HepG2 (cell line): ENCODE data around the gene KNL1. TPM values are rescaled to one million over a fixed set of nuclear protein-coding genes. Genes with fewer than 3 reads are reported as not detected.

ENCODE experiments used
- ATAC-seq: fragments of 200-7000 bp; cut with Tn5 transposase; 3 replicates; pipeline ENCODE4 v1.9.1; 2020; ENCODE audit warnings: mild to moderate bottlenecking, moderate library complexity
- BruUV-seq: library from RNA; stranded (reverse); fragments of 400-500 nt; replicated peaks from 2 replicates; lab custom pipeline; 2021; lab: Mats Ljungman, UMichigan
- CTCF ChIA-PET: fragments of 300-600 bp; formaldehyde crosslinking; extraction: SDS; loops from one replicate; lab custom pipeline; 2021; ENCODE audit warnings: low total read pairs, inconsistent platforms, low intra/inter-chr PET ratio; lab: Yijun Ruan, JAX
- POLR2A ChIA-PET: fragments of 350-600 bp; sonication (Branson Sonifier 250); formaldehyde crosslinking; loops from one replicate; lab custom pipeline; 2020; ENCODE audit warnings: antibody characterized with exemption, inconsistent platforms; lab: Yijun Ruan, JAX
- DNase-seq: peaks from one replicate; pipeline ENCODE4 v3.0.0-alpha.2; 2015; ENCODE audit warnings: low spot score
- FAIRE-seq: peaks from 3 replicates; lab custom pipeline; 2011; peaks lifted over from hg19 to GRCh38; lab: Jason Lieb, UNC
- H2AFZ ChIP-seq: one replicate; pipeline ENCODE4 v1.6.1; 2011; ENCODE audit warnings: low read length, inconsistent platforms
- H3K27ac ChIP-seq: fragments of 300-600 bp; 3 replicates; pipeline ENCODE4 v1.8.0; 2011; ENCODE audit warnings: mixed run types, mild to moderate bottlenecking, mixed read lengths, low read length, inconsistent platforms; ENCODE audit not compliant: insufficient read depth; ENCODE audit errors: extremely low read length
- H3K27me3 ChIP-seq, 2 experiments: fragments of 200-600 bp in 1 of 2; 2 replicates in 1 of 2; 3 replicates in 1 of 2; pipeline versions ENCODE4 v1.6.0 to v1.8.0; 2011; ENCODE audit warnings: low read length in 2 of 2, mild to moderate bottlenecking in 2 of 2, moderate library complexity in 2 of 2, inconsistent platforms in 1 of 2; ENCODE audit not compliant: insufficient read depth in 2 of 2, control insufficient read depth in 1 of 2
- H3K36me3 ChIP-seq, 2 experiments: fragments of 200-600 bp in 1 of 2; replicated peaks in 1 of 2; 2 replicates in 1 of 2; 3 replicates in 1 of 2; pipeline versions ENCODE4 v1.5.1 to v1.8.0; 2011; ENCODE audit warnings: low read length in 2 of 2, inconsistent platforms in 1 of 2; ENCODE audit not compliant: insufficient read depth in 2 of 2, control insufficient read depth in 1 of 2
- H3K4me1 ChIP-seq: 2 replicates; pipeline ENCODE4 v1.5.1; 2012; ENCODE audit warnings: low read length, inconsistent platforms; ENCODE audit not compliant: insufficient read depth
- H3K4me2 ChIP-seq: 2 replicates; pipeline ENCODE4 v1.6.0; 2011; ENCODE audit warnings: low read depth, low read length, inconsistent platforms
- H3K4me3 ChIP-seq, 3 experiments: fragments of 200-600 bp in 1 of 3; sonication (generic), shearing (Covaris generic) in 1 of 3; replicated peaks in 1 of 3; 2 replicates each; pipeline ENCODE4 v1.5.1; 2011 to 2016; ENCODE audit warnings: low read length in 3 of 3, inconsistent platforms in 2 of 3, low read depth in 2 of 3, mild to moderate bottlenecking in 2 of 3, control low read depth in 1 of 3, mixed read lengths in 1 of 3; ENCODE audit not compliant: insufficient read depth in 1 of 3
- H3K79me2 ChIP-seq: one replicate; pipeline ENCODE4 v1.6.1; 2011; ENCODE audit warnings: low read length, inconsistent platforms; ENCODE audit not compliant: insufficient read depth
- H3K9ac ChIP-seq: 2 replicates; pipeline ENCODE4 v1.6.0; 2011; ENCODE audit warnings: mild to moderate bottlenecking, low read depth, low read length, inconsistent platforms; ENCODE audit not compliant: insufficient read depth
- H3K9me3 ChIP-seq: 2 replicates; pipeline ENCODE4 v1.5.1; 2012; ENCODE audit warnings: mild to moderate bottlenecking, low read length
- H4K20me1 ChIP-seq: 2 replicates; pipeline ENCODE4 v1.6.0; 2011; ENCODE audit warnings: inconsistent platforms, mild to moderate bottlenecking, low read length, moderate library complexity; ENCODE audit not compliant: insufficient read depth
- CENPT ChIP-seq: sonication (generic); formaldehyde crosslinking; IDR thresholded peaks from 2 replicates; pipeline ENCODE4 v1.8.0; 2022; ENCODE audit warnings: low read depth, mild to moderate bottlenecking, moderate library complexity, missing genetic modification reagents
- ESRRA ChIP-seq: sonication (generic); formaldehyde crosslinking; IDR thresholded peaks from 2 replicates; pipeline ENCODE4 v1.5.1; 2020; ENCODE audit warnings: mild to moderate bottlenecking, low read depth, missing genetic modification reagents
- FOSL1 ChIP-seq: sonication (generic); formaldehyde crosslinking; IDR thresholded peaks from 2 replicates; pipeline ENCODE4 v1.9.0; 2021; ENCODE audit warnings: missing genetic modification reagents, borderline replicate concordance
- NR2F1 ChIP-seq, 2 experiments: fragments of 450-650 bp in 1 of 2; formaldehyde crosslinking in 1 of 2; IDR thresholded peaks; 2 replicates each; pipeline versions ENCODE4 v1.5.0 to v1.6.1; 2016 to 2020; ENCODE audit warnings: mild to moderate bottlenecking in 1 of 2, missing compliant biosample characterization in 1 of 2, missing genetic modification reagents in 1 of 2, moderate library complexity in 1 of 2
- ZC3H4 ChIP-seq: sonication (generic); formaldehyde crosslinking; IDR thresholded peaks from 2 replicates; pipeline ENCODE4 v1.4.0; 2020; ENCODE audit warnings: missing genetic modification reagents, borderline replicate concordance
- ZNF841 ChIP-seq: sonication (generic); formaldehyde crosslinking; IDR thresholded peaks from 2 replicates; pipeline ENCODE4 v1.8.1; 2023; ENCODE audit warnings: missing genetic modification reagents, borderline replicate concordance
- ZSCAN12 ChIP-seq: sonication (generic); formaldehyde crosslinking; IDR thresholded peaks from 2 replicates; pipeline ENCODE4 v1.9.0; 2021; ENCODE audit warnings: mild to moderate bottlenecking, missing genetic modification reagents
- WGBS: methylation state at CpG from one replicate; pipeline ENCODE4 v1.1.6; 2017; ENCODE audit warnings: low lambda C conversion rate; 5-methylcytosine and 5-hydroxymethylcytosine counted together
- in situ Hi-C: cut with HindIII; loops from 2 replicates; pipeline ENCODE4 v1.10.0; 2017; ENCODE audit warnings: low pct_unique_long_range_greater_than_20kb; ENCODE audit not compliant: extremely low pct_ligation_motif_present
- intact Hi-C: fragments of 100-400 bp; cut with micrococcal nuclease; formaldehyde crosslinking; loops from one replicate; pipeline ENCODE4 v1.10.0; 2022; ENCODE audit not compliant: unreplicated experiment
- polyA plus RNA-seq, 8 experiments: library from polyadenylated mRNA; depleted of rRNA in 3 of 8; stranded (reverse) in 7 of 8; unstranded in 1 of 8; fragments of >200 nt; fragmentation: Illumina TruSeq in 4 of 8; extraction: Trizol in 4 of 8; gene quantifications; 2 replicates each; pipeline versions ENCODE4 v1.2.1 to v1.2.3, GENCODE V29; 2011 to 2016; ENCODE audit warnings: low read depth in 4 of 8, missing spikeins in 1 of 8, mixed read lengths in 1 of 8; ENCODE audit not compliant: insufficient read depth in 1 of 8
- total RNA-seq, 5 experiments: library from RNA; depleted of rRNA; stranded (reverse); fragments of >200 nt; fragmentation: Illumina TruSeq; extraction: Trizol; gene quantifications; 2 replicates each; pipeline ENCODE4 v1.2.3, GENCODE V29; 2016; ENCODE audit warnings: low read depth in 1 of 5
- TF ChIP-seq, protein P1 (sequence below): sonication (generic); formaldehyde crosslinking; IDR thresholded peaks from 2 replicates; pipeline ENCODE4 v1.4.0; 2020; ENCODE audit warnings: mild to moderate bottlenecking, missing genetic modification reagents
- TF ChIP-seq, protein P2 (sequence below): sonication (generic); formaldehyde crosslinking; IDR thresholded peaks from 2 replicates; pipeline ENCODE4 v1.4.0; 2020; ENCODE audit warnings: missing genetic modification reagents
- TF ChIP-seq, protein P3 (sequence below): sonication (generic); formaldehyde crosslinking; IDR thresholded peaks from 2 replicates; pipeline ENCODE4 v1.8.0; 2023; ENCODE audit warnings: mild to moderate bottlenecking, missing genetic modification reagents
- TF ChIP-seq, protein P4 (sequence below): sonication (generic); formaldehyde crosslinking; conservative IDR thresholded peaks from 2 replicates; pipeline ENCODE4 v1.8.1; 2023; ENCODE audit warnings: missing genetic modification reagents

The KNL1 gene
- total and polyA plus RNA-seq, 2 of the 13 experiments (the other 11 are each of a cell fraction or from before 2014, with no cell fraction given): 8.0 to 21.4 TPM

DNA sequence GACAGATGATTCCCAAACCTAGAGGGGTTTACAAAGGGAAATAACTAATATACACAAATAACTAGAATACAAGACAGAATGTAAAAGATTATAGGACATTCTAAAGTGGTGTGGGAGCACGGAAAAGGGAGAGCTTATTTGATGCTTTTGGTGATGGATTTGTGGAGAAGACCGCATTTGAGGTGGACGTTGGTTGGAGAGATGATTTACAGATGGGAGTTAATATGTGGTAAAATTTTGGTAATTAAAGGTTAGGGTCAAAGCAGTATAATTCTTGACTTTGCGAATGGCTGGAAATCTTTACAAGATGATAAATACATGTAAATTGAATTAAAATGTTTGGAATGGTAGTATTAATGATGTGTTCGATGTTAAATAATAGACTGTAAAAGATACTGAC lies 1.2 kb downstream of the KNL1 start:
- peak overlapping the region; percentile 74 to 83 (median 81) for H3K4me3 ChIP-seq
- in situ Hi-C loops: no loop called here
- DNase-seq: no peak
- H3K9me3 ChIP-seq: no peaks in the 10 kb centered on the region
- CTCF ChIA-PET: no interaction called here
- H2AFZ ChIP-seq: no peak overlapping the region
- H3K79me2 ChIP-seq: peaks cover 53% of the 10 kb centered on the region
- no peaks in the 10 kb centered on the region; a peak in 1 of 5 replicates for H3K27me3 ChIP-seq
- POLR2A ChIA-PET: interaction anchor here (0.8 to 1.3 kb wide), 3 partner anchors 30 to 99 kb away, joined by 3 read pairs; partner anchors contain the start of genes CCDC32 and RAD51
- peak overlapping the region; percentile 93; the same call in 1 of the 2 replicates for H3K9ac ChIP-seq
- H3K4me2 ChIP-seq: peak overlapping the region; percentile 93
- no TSS peak for BruUV-seq
- 2% methylated on average over 5 of the region's 5 CpGs for WGBS
- peaks cover 35% of the 10 kb centered on the region for H3K4me1 ChIP-seq
- no peak for FAIRE-seq
- intact Hi-C loops: loop anchor here (10.0 kb wide), 2 partner anchors 100 to 160 kb away; partner anchors contain the start of genes RAD51 and RMDN3
- no peak overlapping the region for H3K27ac ChIP-seq
- no peaks in the 10 kb centered on the region for H3K36me3 ChIP-seq
- no peaks in the 10 kb centered on the region for H4K20me1 ChIP-seq
- ATAC-seq: no peak
- no peak for TF ChIP-seq FOSL1 (CRISPR knock-in tag)
- TF ChIP-seq, protein P1, sequence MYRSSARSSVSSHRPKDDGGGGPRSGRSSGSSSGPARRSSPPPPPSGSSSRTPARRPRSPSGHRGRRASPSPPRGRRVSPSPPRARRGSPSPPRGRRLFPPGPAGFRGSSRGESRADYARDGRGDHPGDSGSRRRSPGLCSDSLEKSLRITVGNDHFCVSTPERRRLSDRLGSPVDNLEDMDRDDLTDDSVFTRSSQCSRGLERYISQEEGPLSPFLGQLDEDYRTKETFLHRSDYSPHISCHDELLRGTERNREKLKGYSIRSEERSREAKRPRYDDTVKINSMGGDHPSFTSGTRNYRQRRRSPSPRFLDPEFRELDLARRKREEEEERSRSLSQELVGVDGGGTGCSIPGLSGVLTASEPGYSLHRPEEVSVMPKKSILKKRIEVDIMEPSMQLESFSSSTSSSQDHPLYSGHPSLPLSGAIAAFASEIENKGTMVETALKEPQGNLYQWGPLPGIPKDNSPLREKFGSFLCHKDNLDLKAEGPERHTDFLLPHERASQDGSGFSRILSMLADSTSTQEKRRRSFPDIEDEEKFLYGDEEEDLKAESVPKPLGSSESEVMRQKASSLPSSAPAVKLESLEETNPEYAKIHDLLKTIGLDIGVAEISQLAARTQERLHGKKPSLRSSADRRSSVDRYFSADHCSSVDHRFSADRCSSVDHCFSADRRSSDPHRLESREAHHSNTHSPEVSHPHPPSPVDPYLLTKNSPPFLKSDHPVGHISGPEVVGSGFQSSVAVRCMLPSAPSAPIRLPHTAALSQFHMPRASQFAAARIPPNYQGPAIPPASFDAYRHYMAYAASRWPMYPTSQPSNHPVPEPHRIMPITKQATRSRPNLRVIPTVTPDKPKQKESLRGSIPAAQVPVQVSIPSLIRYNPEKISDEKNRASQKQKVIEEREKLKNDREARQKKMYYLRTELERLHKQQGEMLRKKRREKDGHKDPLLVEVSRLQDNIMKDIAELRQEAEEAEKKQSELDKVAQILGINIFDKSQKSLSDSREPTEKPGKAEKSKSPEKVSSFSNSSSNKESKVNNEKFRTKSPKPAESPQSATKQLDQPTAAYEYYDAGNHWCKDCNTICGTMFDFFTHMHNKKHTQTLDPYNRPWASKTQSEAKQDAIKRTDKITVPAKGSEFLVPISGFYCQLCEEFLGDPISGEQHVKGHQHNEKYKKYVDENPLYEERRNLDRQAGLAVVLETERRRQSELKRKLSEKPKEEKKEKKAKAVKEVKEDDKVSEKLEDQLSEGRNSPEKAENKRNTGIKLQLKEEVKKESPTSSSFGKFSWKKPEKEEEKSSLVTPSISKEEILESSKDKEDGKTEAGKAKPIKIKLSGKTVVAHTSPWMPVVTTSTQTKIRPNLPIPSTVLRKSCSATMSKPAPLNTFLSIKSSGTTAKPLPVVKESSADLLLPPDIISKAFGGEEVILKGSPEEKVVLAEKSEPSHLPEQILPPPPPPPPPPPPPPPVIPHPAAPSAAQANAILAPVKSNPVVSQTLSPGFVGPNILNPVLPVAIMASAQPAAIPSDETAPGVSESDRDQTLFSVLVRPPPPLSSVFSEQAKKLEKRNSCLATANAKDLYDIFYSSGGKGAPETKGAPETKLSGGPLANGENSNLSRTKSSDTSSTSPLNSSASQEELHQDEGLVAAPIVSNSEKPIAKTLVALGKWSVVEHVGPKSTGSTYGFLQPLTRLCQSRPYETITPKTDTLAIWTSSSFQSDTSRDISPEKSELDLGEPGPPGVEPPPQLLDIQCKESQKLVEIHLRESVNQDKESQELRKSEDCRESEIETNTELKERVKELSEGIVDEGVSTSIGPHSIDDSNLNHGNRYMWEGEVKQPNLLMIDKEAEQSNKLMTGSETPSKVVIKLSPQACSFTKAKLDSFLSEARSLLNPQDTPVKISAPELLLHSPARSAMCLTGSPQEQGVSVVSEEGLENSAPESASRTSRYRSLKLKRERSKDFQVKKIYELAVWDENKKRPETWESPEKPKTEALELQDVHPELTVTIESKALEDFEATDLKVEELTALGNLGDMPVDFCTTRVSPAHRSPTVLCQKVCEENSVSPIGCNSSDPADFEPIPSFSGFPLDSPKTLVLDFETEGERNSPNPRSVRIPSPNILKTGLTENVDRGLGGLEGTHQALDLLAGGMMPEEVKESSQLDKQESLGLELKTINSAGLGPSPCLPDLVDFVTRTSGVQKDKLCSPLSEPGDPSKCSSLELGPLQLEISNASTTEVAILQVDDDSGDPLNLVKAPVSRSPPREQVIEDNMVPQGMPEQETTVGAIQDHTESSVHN (CRISPR knock-in tag): no peak
- TF ChIP-seq, protein P2, sequence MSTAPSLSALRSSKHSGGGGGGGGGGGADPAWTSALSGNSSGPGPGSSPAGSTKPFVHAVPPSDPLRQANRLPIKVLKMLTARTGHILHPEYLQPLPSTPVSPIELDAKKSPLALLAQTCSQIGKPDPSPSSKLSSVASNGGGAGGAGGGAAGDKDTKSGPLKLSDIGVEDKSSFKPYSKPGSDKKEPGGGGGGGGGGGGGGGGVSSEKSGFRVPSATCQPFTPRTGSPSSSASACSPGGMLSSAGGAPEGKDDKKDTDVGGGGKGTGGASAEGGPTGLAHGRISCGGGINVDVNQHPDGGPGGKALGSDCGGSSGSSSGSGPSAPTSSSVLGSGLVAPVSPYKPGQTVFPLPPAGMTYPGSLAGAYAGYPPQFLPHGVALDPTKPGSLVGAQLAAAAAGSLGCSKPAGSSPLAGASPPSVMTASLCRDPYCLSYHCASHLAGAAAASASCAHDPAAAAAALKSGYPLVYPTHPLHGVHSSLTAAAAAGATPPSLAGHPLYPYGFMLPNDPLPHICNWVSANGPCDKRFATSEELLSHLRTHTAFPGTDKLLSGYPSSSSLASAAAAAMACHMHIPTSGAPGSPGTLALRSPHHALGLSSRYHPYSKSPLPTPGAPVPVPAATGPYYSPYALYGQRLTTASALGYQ (CRISPR knock-in tag): no peak
- TF ChIP-seq, protein P3, sequence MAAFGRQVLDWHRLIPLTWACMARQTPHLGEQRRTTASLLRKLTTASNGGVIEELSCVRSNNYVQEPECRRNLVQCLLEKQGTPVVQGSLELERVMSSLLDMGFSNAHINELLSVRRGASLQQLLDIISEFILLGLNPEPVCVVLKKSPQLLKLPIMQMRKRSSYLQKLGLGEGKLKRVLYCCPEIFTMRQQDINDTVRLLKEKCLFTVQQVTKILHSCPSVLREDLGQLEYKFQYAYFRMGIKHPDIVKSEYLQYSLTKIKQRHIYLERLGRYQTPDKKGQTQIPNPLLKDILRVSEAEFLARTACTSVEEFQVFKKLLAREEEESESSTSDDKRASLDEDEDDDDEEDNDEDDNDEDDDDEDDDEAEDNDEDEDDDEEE (CRISPR knock-in tag): no peak
- TF ChIP-seq, protein P4, sequence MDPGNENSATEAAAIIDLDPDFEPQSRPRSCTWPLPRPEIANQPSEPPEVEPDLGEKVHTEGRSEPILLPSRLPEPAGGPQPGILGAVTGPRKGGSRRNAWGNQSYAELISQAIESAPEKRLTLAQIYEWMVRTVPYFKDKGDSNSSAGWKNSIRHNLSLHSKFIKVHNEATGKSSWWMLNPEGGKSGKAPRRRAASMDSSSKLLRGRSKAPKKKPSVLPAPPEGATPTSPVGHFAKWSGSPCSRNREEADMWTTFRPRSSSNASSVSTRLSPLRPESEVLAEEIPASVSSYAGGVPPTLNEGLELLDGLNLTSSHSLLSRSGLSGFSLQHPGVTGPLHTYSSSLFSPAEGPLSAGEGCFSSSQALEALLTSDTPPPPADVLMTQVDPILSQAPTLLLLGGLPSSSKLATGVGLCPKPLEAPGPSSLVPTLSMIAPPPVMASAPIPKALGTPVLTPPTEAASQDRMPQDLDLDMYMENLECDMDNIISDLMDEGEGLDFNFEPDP (CRISPR knock-in tag): no peak
- TF ChIP-seq ZSCAN12: no peak
- TF ChIP-seq ZC3H4 (CRISPR knock-in tag): no peak
- no peak for TF ChIP-seq ESRRA (CRISPR knock-in tag)
- TF ChIP-seq CENPT (CRISPR knock-in tag): no peak
- no peak for TF ChIP-seq NR2F1 (CRISPR knock-in tag; IDR thresholded peaks at IDR 0.05)
- TF ChIP-seq ZNF841 (CRISPR knock-in tag): no peak
